NCI-H1417 (cell line): ENCODE results near the gene CDKN2C.
"Not testable (repeated sequence)": the region's sequence is repeated elsewhere in the genome, so short reads cannot be mapped to it uniquely, and the experiment has no call there.

ENCODE experiments used
- DNase-seq, 3 experiments: peaks; one replicate each; lab custom pipeline; 2025; lab: John Stamatoyannopoulos, UW

Gene CDKN2C

DNA sequence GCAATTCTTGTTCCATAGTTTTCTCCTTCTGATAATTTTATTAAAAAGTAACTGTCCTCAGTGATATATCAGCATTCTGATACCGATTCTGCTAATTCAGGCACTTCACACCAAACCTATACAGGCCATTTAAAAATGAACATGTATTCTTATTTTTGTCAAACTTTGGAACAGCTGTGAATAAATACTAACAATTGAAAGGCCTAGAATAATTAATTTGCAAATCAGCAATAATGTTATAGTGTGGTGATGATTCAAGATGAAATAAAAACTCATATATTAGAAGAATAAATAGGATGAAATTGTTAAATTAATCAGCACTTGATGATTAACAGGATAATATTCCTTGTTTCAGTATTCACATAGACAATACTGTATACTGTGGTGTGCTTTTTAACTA, 9.9 kb downstream of the CDKN2C start:
- DNase-seq = peak in 2 of 3 experiments; percentile 45 to 71

DNA sequence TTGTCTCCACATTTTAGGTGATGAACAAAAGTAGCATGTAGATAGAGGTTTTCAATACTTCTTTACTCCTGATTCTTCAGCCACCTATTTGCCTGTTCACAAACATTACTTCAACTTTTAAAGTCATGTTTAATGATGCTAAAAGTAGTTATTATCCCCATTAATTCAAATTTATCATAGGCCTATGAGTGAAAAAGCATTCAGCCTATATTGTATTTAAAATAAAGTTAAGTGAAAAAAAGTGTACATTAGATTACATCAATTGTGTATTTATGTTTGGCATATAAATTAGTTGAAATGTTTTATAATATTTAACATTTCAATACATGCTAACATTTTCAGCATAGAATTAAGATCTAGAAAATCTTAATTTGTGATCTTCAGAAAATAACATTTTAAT, 10.5 kb downstream of the CDKN2C start:
- peak in 2 of 3 experiments; percentile 37 to 71 for DNase-seq

DNA sequence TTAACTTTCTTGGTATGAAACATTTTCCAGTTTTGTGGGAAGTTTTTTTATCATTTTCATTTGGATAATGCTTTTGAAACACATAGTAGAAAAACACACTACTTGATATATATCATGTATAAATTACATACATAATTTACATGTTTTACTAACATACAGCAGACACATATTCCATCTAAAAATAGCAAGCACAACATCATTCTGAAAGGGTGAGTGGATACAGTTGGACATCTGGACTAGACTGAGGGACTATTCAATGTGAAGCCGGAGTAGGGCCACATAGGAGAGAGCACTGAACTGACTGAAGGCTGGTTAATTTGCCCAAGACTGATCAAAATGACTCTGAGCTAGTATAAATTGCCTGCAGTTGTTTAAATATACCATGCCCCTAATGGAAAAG, 11.7 kb downstream of the CDKN2C start:
- DNase-seq = peak; percentile 41 to 92 (median 60)

DNA sequence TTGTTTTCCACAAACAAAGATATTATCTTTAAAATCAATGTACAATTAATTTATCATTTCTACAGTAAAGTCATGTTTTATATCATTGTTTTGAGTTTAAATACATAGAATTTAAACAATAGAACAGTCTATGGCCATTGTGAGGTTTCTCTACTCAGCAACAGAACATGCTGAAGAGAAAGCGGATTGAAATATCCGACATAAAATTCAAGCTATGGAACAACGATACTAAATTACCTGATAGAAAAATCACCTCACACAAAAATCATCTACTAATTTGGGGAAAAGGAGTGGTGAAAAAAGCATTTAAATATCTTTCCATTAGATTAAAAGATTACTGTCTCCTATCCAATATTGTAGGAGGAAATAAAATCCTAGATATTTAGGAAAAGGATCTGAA, 12.6 kb downstream of the CDKN2C start:
- DNase-seq = peak in 2 of 3 experiments; percentile 43 to 83

DNA sequence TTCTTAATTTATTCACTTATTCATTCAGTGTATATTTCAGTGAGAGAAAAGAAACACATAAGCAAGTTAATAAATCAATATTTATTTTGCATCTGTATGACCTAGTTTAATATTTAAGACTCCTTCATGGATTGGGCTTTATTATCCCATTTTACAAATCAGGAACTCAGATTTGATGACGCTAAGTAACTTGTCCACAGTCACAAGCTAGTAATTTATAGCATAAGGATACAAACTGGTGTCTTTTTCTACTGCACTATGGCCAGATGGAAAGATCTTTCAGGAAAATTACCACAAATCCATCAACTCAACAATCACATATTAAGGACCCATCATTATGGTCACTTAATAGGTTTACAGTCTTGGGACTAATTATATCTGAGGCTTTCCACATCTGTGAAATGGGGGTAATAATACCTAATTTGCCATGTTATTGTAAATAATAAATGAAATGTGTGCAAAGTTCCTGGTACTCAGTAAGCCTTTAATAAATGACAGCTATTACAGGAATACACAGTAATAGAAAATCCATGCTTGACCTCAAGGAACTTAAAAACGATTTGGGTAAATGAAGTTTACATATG, 13.3 kb downstream of the CDKN2C start:
- DNase-seq = peak; percentile 48 to 98 (median 71)

DNA sequence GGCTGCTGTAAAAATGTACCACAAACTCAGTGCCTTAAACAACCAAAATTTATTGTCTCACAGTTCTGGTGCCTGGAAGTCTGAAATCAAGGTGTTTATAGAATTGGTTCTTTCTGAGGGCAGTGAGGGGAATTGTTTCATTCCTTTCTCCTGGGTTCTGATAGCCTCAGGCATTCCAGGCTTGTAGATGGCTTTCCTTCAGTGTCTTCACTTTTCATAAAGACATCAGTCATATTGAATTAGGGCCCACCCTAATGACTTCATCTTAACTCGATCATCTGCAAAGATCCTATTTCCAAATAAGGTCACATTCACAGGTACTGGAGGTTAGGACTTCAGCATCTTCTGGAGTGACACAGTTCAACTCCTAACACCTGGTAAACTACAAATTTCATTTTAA, 15.0 kb downstream of the CDKN2C start:
- DNase-seq = peak in 2 of 3 experiments; percentile 21 to 54

DNA sequence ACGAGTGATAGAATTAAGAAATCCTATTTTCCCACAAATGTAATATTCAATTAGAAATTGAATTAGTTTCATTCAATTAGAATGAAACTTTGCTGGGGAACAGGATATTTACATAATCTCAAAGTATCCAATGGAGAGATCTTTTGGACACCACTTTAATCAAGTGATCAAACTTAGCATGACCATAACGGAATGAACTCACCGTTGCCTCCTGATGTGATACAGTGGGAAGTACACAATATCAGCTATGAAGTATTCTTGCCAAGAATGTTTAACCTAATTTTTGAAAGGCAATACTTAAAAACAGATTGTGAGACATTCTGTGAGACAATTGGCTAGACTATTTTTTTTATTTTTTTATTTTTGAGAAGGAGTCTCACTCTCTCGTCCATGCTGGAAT, 16.6 kb downstream of the CDKN2C start:
- DNase-seq = no peak

DNA sequence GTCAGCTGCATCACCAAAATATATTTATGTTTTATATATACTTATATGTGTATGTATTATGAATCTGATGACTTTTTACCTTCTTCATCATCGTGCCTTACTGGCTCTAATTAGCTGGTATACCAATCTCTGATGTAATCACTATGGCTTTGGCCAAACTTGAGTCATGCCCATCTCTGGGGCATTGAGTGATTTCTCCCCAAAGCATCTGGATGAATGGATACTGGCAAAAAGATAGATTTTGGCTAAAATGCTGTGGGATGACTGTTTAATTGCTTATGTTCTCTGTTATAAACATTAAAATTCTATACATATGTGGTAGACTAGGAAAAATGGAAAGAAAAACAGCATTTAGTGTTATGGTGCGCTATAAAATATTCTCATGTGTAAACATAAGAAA, 19.6 kb downstream of the CDKN2C start:
- no peak for DNase-seq

DNA sequence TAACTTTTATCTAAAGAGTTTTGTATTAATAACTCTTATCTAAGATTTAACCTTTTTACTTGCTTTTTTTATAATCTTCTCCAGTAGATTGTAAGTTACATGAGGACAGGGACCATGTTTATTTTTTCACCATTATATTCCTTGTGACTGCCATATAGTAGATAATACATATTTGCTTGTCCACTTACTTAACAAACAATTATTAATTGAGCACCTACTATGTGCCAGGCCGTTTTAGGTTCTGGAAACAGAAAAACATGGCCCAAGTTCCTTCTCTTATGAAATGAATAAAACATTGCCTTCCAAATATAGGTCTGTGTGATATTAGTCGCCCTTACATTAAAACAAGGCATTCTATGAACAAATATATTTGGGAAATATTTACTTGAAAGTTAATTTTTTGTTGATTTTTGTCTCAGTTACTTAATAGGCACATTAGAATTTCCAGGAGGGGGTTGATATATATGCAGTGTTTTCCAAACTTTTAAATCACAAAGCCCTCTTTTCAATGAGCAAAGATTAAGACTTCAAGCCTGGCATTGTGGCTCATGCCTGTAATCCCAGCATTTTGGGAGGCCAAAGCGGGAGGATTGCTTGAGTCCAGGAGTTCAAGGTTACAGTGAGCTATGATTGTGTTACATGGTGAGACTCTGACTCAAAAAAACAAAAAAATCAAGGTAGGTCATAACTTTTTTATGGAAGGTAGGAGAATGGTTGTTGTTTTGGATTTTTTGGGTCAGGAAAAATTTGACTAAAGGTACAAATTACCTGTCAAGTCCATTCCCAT, 22.7 kb downstream of the CDKN2C start:
- DNase-seq = no peak

DNA sequence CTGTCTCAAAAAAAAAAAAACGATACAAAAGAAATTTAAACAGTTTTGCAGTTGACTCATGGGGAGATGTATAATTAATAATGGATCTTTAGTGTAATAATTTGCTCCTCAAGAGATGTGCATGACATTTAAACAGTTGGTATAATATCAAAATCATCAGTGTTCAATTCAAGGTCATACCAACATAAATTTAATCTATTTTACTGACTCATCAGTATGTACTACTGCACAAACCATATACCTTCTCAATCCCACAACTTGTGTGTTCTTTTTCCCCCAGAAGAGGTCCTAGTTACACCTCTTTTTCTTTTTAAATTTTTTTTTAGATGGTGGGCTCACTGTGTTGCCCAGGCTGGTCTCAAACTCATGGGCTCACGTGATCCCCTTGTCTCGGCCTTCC, 23.6 kb downstream of the CDKN2C start:
- no peak for DNase-seq

DNA sequence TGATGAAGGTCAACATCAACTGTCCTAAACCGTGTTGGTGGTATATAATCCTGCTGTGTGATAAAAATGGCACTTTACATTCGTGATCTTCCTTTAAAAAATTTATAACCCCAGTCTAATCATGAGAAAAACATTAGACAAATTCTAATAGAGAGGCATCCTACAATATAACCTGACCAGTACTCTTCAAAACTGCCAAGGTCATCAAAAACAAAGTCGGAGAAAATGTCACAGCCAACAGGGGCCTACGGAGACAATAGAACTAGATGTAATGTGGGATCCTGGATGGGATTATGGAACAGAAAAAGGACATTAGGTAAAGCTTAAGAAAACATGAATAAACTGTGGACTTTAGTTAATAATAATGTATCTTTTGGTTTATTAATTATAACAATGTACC, 25.0 kb downstream of the CDKN2C start:
- no peak for DNase-seq

DNA sequence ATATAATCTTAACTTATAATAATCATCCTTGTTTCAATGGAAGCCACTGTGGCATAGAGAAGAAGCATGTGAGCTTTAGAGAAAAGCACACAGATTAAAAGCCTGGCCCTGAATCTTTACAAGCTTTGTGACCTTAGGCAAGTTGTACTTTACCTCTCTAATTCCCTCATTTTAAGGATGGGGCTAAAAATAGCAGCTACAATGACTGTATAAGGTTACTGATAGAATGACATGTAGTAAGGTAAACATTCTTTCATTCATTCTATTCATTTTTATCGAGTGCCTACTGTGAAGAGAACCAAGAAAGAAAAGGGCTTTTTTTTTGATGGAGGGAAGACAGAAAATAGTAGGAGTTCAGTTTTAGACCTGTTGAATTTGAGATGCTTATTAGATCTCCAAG, 25.6 kb downstream of the CDKN2C start:
- peak; percentile 8 to 60 (median 26) for DNase-seq

DNA sequence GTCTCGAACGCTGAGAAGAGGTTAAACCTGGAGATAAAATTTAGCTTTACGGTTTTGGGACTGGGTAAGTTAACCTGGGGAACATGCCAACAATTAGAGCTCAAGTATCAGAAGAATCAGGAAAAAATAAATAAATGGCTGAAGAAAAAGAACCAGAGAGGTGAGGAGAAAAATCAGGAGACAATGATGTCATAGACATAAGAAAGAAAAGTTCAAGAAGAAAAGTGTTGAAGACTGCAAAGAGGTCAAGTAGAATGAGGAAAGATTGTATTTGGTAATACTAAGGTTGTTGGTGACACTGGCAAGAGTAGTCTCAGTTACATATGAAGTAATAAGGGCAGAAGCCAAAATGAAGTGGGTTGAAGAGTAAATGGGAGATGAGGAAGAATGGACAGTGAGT, 26.0 kb downstream of the CDKN2C start:
- no peak for DNase-seq

DNA sequence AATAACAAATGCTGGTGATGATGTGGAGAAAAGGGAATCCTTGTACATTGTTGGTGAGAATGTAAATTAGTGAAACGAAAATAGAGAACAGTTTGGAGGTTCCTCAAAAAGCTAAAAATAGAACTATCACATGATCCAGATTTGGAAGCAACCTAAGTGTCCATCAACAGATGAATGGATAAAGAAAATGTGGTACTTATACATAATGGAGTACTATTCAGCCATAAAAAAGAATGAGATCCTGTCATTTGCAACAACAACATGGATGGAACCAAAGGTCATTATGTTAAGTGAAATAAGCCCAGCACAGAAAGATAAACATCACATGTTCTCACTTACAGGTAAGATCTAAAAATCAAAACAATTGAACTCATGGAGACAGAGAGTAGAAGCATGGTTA, 29.3 kb downstream of the CDKN2C start:
- DNase-seq = not testable (repeated sequence)

DNA sequence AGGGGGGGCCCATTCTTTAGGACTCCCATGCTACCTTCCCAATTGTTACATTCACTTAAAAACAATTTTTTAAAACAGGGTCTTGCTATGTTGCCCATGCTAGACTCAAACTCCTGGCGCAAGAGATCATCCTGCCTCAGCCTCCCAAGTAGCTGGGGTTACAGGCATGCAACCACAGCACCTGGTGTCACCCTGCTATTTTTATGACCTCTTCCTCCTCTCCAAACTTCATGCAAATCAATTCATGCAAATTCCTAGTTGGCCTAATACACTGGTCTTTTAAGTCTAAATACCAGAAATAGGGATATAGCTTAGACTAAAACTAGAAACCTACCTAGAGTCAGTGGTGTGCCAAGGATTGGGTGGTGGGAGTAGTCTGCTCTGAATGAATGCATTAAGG, 30.1 kb downstream of the CDKN2C start:
- no peak for DNase-seq

DNA sequence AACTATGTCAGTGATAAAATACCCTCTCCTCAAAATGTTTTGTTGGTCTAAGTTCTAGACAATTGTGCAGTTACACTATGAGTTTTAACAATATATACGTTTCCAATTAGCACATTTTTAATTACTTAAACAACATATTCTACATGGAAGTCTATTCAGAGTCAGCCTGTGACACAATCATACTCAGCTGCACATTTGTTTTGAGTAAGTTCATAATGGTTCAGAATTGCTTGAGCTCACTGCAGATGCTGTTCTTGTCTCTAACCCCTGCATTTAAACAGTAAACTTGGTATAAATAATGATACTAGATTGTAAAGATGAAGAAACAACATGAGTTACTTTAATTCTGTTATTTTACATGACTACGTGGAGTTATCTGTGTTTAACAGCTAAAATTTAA, 30.6 kb downstream of the CDKN2C start:
- DNase-seq = no peak

DNA sequence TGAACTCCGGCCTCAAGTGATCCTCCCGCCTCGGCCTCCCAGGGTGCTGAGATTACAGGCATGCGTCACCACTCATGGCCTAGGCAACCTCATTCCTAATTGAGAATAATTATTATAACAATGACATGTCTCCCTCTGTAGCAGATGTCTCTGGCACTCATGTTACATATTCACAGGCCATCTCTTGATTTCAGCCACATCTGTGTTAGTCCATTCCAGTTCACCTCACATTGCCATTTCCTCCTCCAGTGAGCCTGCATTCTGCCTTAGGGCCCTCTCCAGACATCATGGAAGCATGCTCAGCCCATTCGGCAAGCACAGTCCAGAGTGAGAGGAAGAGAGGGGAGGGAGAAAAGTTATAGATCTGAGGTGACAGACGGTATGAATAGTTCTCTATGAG, 32.5 kb downstream of the CDKN2C start:
- DNase-seq = peak in 2 of 3 experiments; percentile 47 to 49

DNA sequence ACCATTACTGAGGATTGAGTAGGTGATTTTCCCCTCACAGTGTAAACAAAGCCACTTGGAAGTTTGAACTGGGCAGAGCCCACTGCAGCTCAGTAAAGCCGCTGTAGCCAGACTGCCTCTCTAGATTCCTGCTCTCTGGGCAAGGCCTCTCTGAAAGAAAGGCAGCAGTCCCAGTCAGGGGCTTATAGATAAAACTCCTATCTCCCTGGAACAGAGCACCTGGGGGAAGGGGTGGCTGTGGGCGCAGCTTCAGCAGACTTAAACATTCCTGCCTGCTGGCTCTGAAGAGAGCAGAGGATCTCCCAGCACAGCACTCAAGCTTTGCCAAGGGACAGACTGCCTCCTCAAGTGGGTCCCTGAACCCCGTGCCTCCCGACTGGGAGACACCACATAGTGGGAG, 35.5 kb downstream of the CDKN2C start:
- DNase-seq = not testable (repeated sequence)

DNA sequence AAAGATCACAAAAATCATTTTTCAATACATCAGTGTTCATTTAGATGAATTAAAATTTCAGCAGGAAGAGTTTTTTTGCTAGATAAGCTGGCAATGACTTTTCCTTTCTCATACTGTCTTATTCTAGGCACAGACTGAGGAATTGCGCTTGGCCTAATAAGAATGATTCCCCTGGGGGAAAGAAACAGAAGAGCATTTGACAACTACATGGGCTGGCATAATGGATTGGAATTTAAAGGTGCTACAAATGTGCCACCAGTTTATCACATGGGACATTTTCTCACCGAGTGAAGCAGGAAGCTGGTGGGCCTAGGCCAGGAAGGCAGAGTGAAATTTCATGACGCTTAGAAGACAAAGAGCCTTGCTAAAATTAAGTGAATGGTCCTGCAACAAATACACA, 39.3 kb downstream of the CDKN2C start:
- DNase-seq = no peak

DNA sequence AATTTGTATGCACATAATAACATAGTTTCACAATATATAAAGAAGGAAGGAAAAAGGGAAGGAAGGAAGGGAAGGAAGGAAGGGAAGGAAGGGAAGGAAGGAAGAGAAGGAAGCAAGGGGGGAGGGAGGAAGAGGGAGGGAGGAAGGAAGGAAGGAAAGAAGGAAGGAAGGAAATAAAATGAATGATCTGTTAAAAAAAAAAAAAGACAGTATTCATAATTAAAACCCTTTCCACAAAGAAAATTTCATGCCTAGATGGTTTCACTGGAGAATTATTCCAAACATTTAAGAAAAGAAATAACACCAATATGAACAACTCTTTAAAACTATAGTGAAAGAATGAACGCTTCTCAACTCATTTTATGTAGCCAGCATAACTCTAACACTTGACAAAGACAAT, 44.8 kb downstream of the CDKN2C start:
- no peak for DNase-seq

DNA sequence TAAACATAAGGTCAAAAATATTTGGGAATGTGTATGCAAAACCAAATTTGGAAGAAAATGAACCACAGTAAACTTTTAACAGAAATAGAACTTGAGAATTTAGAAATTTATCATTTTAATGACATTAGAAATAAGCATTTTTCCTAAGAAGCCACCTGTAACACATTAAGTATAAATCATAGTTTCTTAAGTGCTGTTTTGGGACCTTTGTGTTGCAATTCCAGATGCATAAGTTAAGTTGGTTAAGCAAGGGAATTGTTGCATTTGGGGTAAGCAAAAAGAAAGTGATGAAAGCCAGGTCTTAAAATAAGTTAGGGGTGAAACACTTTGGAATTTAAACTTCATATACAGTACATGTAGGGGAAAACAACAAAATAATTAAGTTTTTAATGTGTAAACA, 49.8 kb downstream of the CDKN2C start:
- DNase-seq = no peak
